RWPE2 (cell line): ENCODE results near the gene BRD8.

Source experiments
- ATAC-seq: fragments of 200-7000 bp; cut with Tn5 transposase; 3 replicates; pipeline ENCODE4 v1.9.1; 2021; ENCODE audit warnings: low read depth
- DNase-seq: peaks from one replicate; pipeline ENCODE4 v3.0.0-alpha.2; 2020; ENCODE audit warnings: low spot score
- H3K27ac ChIP-seq: fragments of 450-650 bp; 2 replicates; pipeline ENCODE4 v1.5.1; 2017; ENCODE audit warnings: mild to moderate bottlenecking; ENCODE audit not compliant: poor library complexity, severe bottlenecking
- H3K27me3 ChIP-seq: fragments of 250-450 bp; sonication (Bioruptor Pico); 2 replicates; pipeline ENCODE4 v1.5.1; 2021; ENCODE audit warnings: mild to moderate bottlenecking, moderate library complexity; ENCODE audit not compliant: insufficient read depth, poor library complexity, severe bottlenecking
- H3K36me3 ChIP-seq: fragments of 250-450 bp; sonication (Bioruptor Pico); 2 replicates; pipeline ENCODE4 v1.5.1; 2020; ENCODE audit warnings: low read depth, mild to moderate bottlenecking, moderate library complexity
- H3K4me1 ChIP-seq: fragments of 250-450 bp; sonication (Bioruptor Pico); 2 replicates; pipeline ENCODE4 v1.5.1; 2021; ENCODE audit warnings: mild to moderate bottlenecking, moderate library complexity; ENCODE audit not compliant: insufficient read depth, poor library complexity, severe bottlenecking
- H3K4me3 ChIP-seq: fragments of 250-450 bp; sonication (Bioruptor Pico); 2 replicates; pipeline ENCODE4 v1.5.1; 2021; ENCODE audit warnings: mild to moderate bottlenecking, moderate library complexity; ENCODE audit not compliant: severe bottlenecking
- H3K9me3 ChIP-seq: fragments of 250-450 bp; sonication (Bioruptor Pico); 2 replicates; pipeline ENCODE4 v1.5.1; 2021; ENCODE audit warnings: mild to moderate bottlenecking, moderate library complexity; ENCODE audit not compliant: severe bottlenecking
- TF ChIP-seq, protein P1 (sequence below): fragments of 450-650 bp; IDR thresholded peaks from one replicate; pipeline ENCODE4 v1.5.1; 2017; ENCODE audit warnings: mild to moderate bottlenecking, moderate library complexity; ENCODE audit not compliant: poor library complexity, severe bottlenecking

Gene BRD8

DNA sequence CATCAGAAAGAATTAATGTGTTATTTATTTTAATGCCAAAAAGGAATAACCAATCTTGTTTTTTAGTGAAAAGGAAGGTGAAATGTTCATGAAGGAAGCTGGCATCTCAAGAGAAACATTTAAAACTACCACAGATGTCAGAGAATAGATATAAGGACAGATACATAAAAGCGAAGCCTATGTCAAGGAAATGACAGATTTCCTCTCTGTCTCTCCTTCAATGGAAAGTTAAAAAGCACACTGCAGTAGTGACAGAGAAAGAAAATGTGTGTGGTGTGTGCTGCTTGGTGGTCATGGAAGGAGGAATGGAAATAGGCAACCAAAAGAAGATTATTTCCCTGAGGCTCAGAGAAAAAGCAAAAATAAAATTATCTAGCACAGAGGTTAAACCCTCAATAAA is 85.4 kb downstream of the BRD8 start:
- Histone ChIP-seq H3K27me3 (no peaks in the 10 kb centered on the region), H3K9me3 (no peaks in the 10 kb centered on the region), H3K36me3 (no peaks in the 10 kb centered on the region), H3K4me1 (no peaks in the 10 kb centered on the region), H3K27ac (no peak overlapping the region), H3K4me3 (no peak overlapping the region)
- no peak for ATAC-seq
- no peak for DNase-seq
- TF ChIP-seq, protein P1, sequence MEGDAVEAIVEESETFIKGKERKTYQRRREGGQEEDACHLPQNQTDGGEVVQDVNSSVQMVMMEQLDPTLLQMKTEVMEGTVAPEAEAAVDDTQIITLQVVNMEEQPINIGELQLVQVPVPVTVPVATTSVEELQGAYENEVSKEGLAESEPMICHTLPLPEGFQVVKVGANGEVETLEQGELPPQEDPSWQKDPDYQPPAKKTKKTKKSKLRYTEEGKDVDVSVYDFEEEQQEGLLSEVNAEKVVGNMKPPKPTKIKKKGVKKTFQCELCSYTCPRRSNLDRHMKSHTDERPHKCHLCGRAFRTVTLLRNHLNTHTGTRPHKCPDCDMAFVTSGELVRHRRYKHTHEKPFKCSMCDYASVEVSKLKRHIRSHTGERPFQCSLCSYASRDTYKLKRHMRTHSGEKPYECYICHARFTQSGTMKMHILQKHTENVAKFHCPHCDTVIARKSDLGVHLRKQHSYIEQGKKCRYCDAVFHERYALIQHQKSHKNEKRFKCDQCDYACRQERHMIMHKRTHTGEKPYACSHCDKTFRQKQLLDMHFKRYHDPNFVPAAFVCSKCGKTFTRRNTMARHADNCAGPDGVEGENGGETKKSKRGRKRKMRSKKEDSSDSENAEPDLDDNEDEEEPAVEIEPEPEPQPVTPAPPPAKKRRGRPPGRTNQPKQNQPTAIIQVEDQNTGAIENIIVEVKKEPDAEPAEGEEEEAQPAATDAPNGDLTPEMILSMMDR: no peak

- ATAC-seq (no peak), DNase-seq (no peak)
- Histone ChIP-seq H3K4me1 (no peaks in the 10 kb centered on the region), H3K36me3 (no peaks in the 10 kb centered on the region), H3K27ac (no peak overlapping the region), H3K4me3 (no peak overlapping the region), H3K9me3 (no peaks in the 10 kb centered on the region), H3K27me3 (no peaks in the 10 kb centered on the region)
- TF ChIP-seq, protein P1: no peak
These were observed 86.1 kb downstream of the BRD8 start for GRCh38 chr5:138092301-138092700.

- Histone ChIP-seq H3K36me3 (no peaks in the 10 kb centered on the region), H3K9me3 (no peaks in the 10 kb centered on the region), H3K27me3 (no peaks in the 10 kb centered on the region), H3K4me3 (no peak overlapping the region), H3K27ac (no peak overlapping the region), H3K4me1 (no peaks in the 10 kb centered on the region)
- DNase-seq (no peak), ATAC-seq (no peak)
- TF ChIP-seq, protein P1: no peak
These were observed 86.7 kb downstream of the BRD8 start for GRCh38 chr5:138091685-138092084.
